T-cell (primary cell): ENCODE results near the gene THADA. TPM values are rescaled to one million over a fixed set of nuclear protein-coding genes. Genes with fewer than 3 reads are reported as not detected.
A peak's percentile ranks its signal among the peaks of the same experiment; 100 is the strongest.

ENCODE experiments used
- ATAC-seq, 4 experiments: fragments of 200-7000 bp in 3 of 4; fragments of 150-1000 bp in 1 of 4; cut with Tn5 transposase; replicated peaks in 1 of 4; 1 replicate in 3 of 4; 2 replicates in 1 of 4; pipeline ENCODE4 v1.10.0; 2021; ENCODE audit warnings: moderate library complexity in 3 of 4, mild to moderate bottlenecking in 2 of 4, moderate number of reproducible peaks in 1 of 4
- CTCF ChIA-PET, 2 donors: fragments of 300-600 bp; sonication (Branson Sonifier 250); formaldehyde crosslinking; loops; one replicate each; lab custom pipeline; 2022; ENCODE audit warnings: antibody characterized with exemption in 2 of 2; lab: Charles Lee
- POLR2A ChIA-PET, 2 donors: fragments of 300-600 bp; sonication (Branson Sonifier 250); formaldehyde crosslinking; loops; one replicate each; lab custom pipeline; 2022; ENCODE audit warnings: antibody characterized with exemption in 2 of 2; lab: Charles Lee
- DNase-seq, 35 experiments: peaks; one replicate each; pipeline versions ENCODE4 v3.0.0 to v3.0.0-alpha.2; 2013 to 2023
- H3K27ac ChIP-seq: one replicate; pipeline ENCODE4 v1.5.1; 2013; ENCODE audit warnings: low read length
- H3K27me3 ChIP-seq, 2 experiments: replicated peaks in 1 of 2; 1 replicate in 1 of 2; 2 replicates in 1 of 2; pipeline versions ENCODE4 v1.6.1 to v1.7.0; 2013; ENCODE audit warnings: low read length in 1 of 2, mixed read lengths in 1 of 2; ENCODE audit not compliant: control insufficient read depth in 2 of 2, insufficient read depth in 2 of 2; ENCODE audit errors: extremely low read depth in 1 of 2
- H3K36me3 ChIP-seq, 2 donors: 1 replicate in 1 of 2; 2 replicates in 1 of 2; pipeline versions ENCODE4 v1.6.1 to v1.7.0; 2013; ENCODE audit warnings: low read length in 1 of 2; ENCODE audit not compliant: control insufficient read depth in 2 of 2, insufficient read depth in 1 of 2; ENCODE audit errors: extremely low read depth in 1 of 2
- H3K4me1 ChIP-seq, 2 experiments: 1 replicate in 1 of 2; 2 replicates in 1 of 2; pipeline versions ENCODE4 v1.6.1 to v1.7.0; 2013; ENCODE audit warnings: low read length in 2 of 2, mixed read lengths in 1 of 2; ENCODE audit not compliant: insufficient read depth in 2 of 2, control insufficient read depth in 1 of 2; ENCODE audit errors: extremely low read depth in 1 of 2
- H3K4me3 ChIP-seq, 2 donors: 1 replicate in 1 of 2; 2 replicates in 1 of 2; pipeline versions ENCODE4 v1.5.1 to v1.7.0; 2013; ENCODE audit warnings: mild to moderate bottlenecking in 2 of 2, low read length in 1 of 2, moderate library complexity in 1 of 2; ENCODE audit not compliant: control insufficient read depth in 1 of 2; ENCODE audit errors: extremely low read depth in 1 of 2
- H3K9me3 ChIP-seq: 2 replicates; pipeline ENCODE4 v1.7.0; 2013
- H3K27ac Mint-ChIP-seq, 2 donors: one replicate each; pipeline ENCODE4 v1.8.0; 2020 to 2021; ENCODE audit warnings: mild to moderate bottlenecking in 2 of 2, mixed read lengths in 2 of 2
- H3K27me3 Mint-ChIP-seq, 2 donors: one replicate each; pipeline ENCODE4 v1.8.0; 2021 to 2022; ENCODE audit warnings: mixed read lengths in 2 of 2
- H3K36me3 Mint-ChIP-seq: one replicate; pipeline ENCODE4 v1.8.0; 2021; ENCODE audit warnings: mixed read lengths
- H3K4me1 Mint-ChIP-seq, 3 donors: one replicate each; pipeline ENCODE4 v1.8.0; 2020 to 2022; ENCODE audit warnings: mixed read lengths in 3 of 3, mild to moderate bottlenecking in 1 of 3
- H3K4me3 Mint-ChIP-seq, 3 donors: one replicate each; pipeline ENCODE4 v1.8.0; 2020 to 2022; ENCODE audit warnings: mild to moderate bottlenecking in 3 of 3, mixed read lengths in 3 of 3, moderate library complexity in 3 of 3
- H3K9me3 Mint-ChIP-seq, 3 donors: one replicate each; pipeline ENCODE4 v1.8.0; 2020 to 2022; ENCODE audit warnings: mixed read lengths in 3 of 3
- WGBS: methylation state at CpG from one replicate; pipeline ENCODE4 v1.1.5; 2013; ENCODE audit warnings: missing lambda C conversion rate; ENCODE audit not compliant: insufficient coverage; 5-methylcytosine and 5-hydroxymethylcytosine counted together
- total RNA-seq, 35 experiments: library from RNA in 6 of 35; stranded (reverse) in 6 of 35; fragments of 120-200 nt in 1 of 35; gene quantifications; one replicate each; pipeline versions ENCODE4 v1.2.1 to v1.2.4 and lab custom pipeline; 2013 to 2026

THADA gene
- total RNA-seq, 5 donors from 2014 or later (not counting 1 experiment from before 2014, with no cell fraction given): 36.4 to 50.5 (median 40.6) TPM

GRCh38 chr2:43311276-43311675, 284.6 kb downstream of the THADA start:
- ATAC-seq: no peak
- H3K27me3 ChIP-seq: no peaks in the 10 kb centered on the region
- peaks cover 0 to under 1% of the 10 kb centered on the region in 2 experiments for H3K4me1 ChIP-seq
- H3K36me3 ChIP-seq: no peaks in the 10 kb centered on the region
- CTCF ChIA-PET: no interaction called here
- peaks cover 4 to 7% (median 5%) of the 10 kb centered on the region in 3 donors for H3K4me1 Mint-ChIP-seq
- H3K27ac Mint-ChIP-seq: no peak overlapping the region
- POLR2A ChIA-PET: no interaction called here
- no peak overlapping the region for H3K4me3 Mint-ChIP-seq
- no peaks in the 10 kb centered on the region for H3K9me3 Mint-ChIP-seq
- H3K4me3 ChIP-seq: no peak overlapping the region
- DNase-seq: no peak
- no peak overlapping the region for H3K27ac ChIP-seq
- H3K9me3 ChIP-seq: no peaks in the 10 kb centered on the region
- H3K27me3 Mint-ChIP-seq: no peaks in the 10 kb centered on the region
- H3K36me3 Mint-ChIP-seq: peaks cover 53% of the 10 kb centered on the region

GRCh38 chr2:43309935-43310334, 285.9 kb downstream of the THADA start:
- POLR2A ChIA-PET: no interaction called here
- WGBS: no CpG with 5 or more reads among the region's 1 CpG
- CTCF ChIA-PET: no interaction called here

GRCh38 chr2:43307973-43308372, 287.9 kb downstream of the THADA start:
- Histone ChIP-seq H3K4me1 (no peaks in the 10 kb centered on the region), H3K36me3 (no peaks in the 10 kb centered on the region), H3K27me3 (no peaks in the 10 kb centered on the region), H3K9me3 (no peaks in the 10 kb centered on the region), H3K4me3 (no peak overlapping the region), H3K27ac (no peak overlapping the region)
- POLR2A ChIA-PET: interaction anchor here in 1 of 2 donors (0.6 kb wide), 1 partner anchor 235 kb away, joined by 8 read pairs; no protein-coding TSS in a partner anchor
- Mint-ChIP-seq H3K4me1 (peaks cover 0 to 7% (median 0%) of the 10 kb centered on the region in 3 donors), H3K4me3 (no peak overlapping the region), H3K27ac (no peak overlapping the region), H3K27me3 (no peaks in the 10 kb centered on the region), H3K36me3 (peaks cover 65% of the 10 kb centered on the region), H3K9me3 (no peaks in the 10 kb centered on the region)
- DNase-seq (no peak), ATAC-seq (no peak)
- CTCF ChIA-PET: no interaction called here
- 100% methylated on average over 1 of the region's 3 CpGs for WGBS

More at GRCh38 chr2:43309935-43310334, 285.9 kb downstream of the THADA start:
- Histone ChIP-seq H3K27me3 (no peaks in the 10 kb centered on the region), H3K27ac (no peak overlapping the region), H3K36me3 (no peaks in the 10 kb centered on the region), H3K4me1 (no peaks in the 10 kb centered on the region), H3K9me3 (no peaks in the 10 kb centered on the region), H3K4me3 (no peak overlapping the region)
- no peak for DNase-seq
- H3K9me3 Mint-ChIP-seq: no peaks in the 10 kb centered on the region
- no peaks in the 10 kb centered on the region for H3K27me3 Mint-ChIP-seq
- no peak overlapping the region for H3K4me3 Mint-ChIP-seq
- H3K27ac Mint-ChIP-seq: no peak overlapping the region
- H3K36me3 Mint-ChIP-seq: peaks cover 54% of the 10 kb centered on the region
- peaks cover 0 to 7% (median 0%) of the 10 kb centered on the region in 3 donors for H3K4me1 Mint-ChIP-seq
- ATAC-seq: no peak

- H3K4me1 Mint-ChIP-seq: peaks cover 0 to 7% (median 0%) of the 10 kb centered on the region in 3 donors
- H3K4me3 Mint-ChIP-seq: no peak overlapping the region
- ChIA-PET CTCF (no interaction called here), POLR2A (no interaction called here)
- 80% methylated on average over 2 of the region's 2 CpGs for WGBS
- ATAC-seq: no peak
- H3K27me3 ChIP-seq: no peaks in the 10 kb centered on the region
- H3K9me3 ChIP-seq: no peaks in the 10 kb centered on the region
- H3K36me3 ChIP-seq: no peaks in the 10 kb centered on the region
- no peaks in the 10 kb centered on the region for H3K4me1 ChIP-seq
- H3K4me3 ChIP-seq: no peak overlapping the region
- H3K9me3 Mint-ChIP-seq: no peaks in the 10 kb centered on the region
- no peak overlapping the region for H3K27ac Mint-ChIP-seq
- DNase-seq: no peak
- H3K27me3 Mint-ChIP-seq: no peaks in the 10 kb centered on the region
- H3K36me3 Mint-ChIP-seq: peaks cover 59% of the 10 kb centered on the region
- H3K27ac ChIP-seq: no peak overlapping the region
Observed at GRCh38 chr2:43307046-43307445, 288.8 kb downstream of the THADA start.

- DNase-seq: no peak
- Mint-ChIP-seq H3K27me3 (no peaks in the 10 kb centered on the region), H3K36me3 (peaks cover 52% of the 10 kb centered on the region), H3K27ac (no peak overlapping the region), H3K4me1 (peaks cover 0 to 7% (median 0%) of the 10 kb centered on the region in 3 donors), H3K9me3 (no peaks in the 10 kb centered on the region), H3K4me3 (no peak overlapping the region)
- ChIA-PET POLR2A (no interaction called here), CTCF (no interaction called here)
- Histone ChIP-seq H3K9me3 (no peaks in the 10 kb centered on the region), H3K36me3 (no peaks in the 10 kb centered on the region), H3K4me1 (no peaks in the 10 kb centered on the region), H3K27me3 (no peaks in the 10 kb centered on the region), H3K4me3 (no peak overlapping the region), H3K27ac (no peak overlapping the region)
- WGBS: 100% methylated on average over 2 of the region's 5 CpGs
- ATAC-seq: no peak
Observed at GRCh38 chr2:43306197-43306596, 289.6 kb downstream of the THADA start.

- Mint-ChIP-seq H3K4me1 (peaks cover 0 to 7% (median 0%) of the 10 kb centered on the region in 3 donors), H3K27ac (no peak overlapping the region), H3K36me3 (peaks cover 45% of the 10 kb centered on the region), H3K9me3 (no peaks in the 10 kb centered on the region), H3K4me3 (no peak overlapping the region), H3K27me3 (no peaks in the 10 kb centered on the region)
- ATAC-seq (no peak), DNase-seq (peak in 1 of 35 experiments; percentile 14)
- H3K4me3 ChIP-seq: no peak overlapping the region
- H3K27me3 ChIP-seq: no peaks in the 10 kb centered on the region
- WGBS: no CpG with 5 or more reads among the region's 2 CpGs
- no peaks in the 10 kb centered on the region for H3K4me1 ChIP-seq
- no peaks in the 10 kb centered on the region for H3K9me3 ChIP-seq
- H3K27ac ChIP-seq: no peak overlapping the region
- no peaks in the 10 kb centered on the region for H3K36me3 ChIP-seq
- CTCF ChIA-PET: no interaction called here
- POLR2A ChIA-PET: no interaction called here
Observed at GRCh38 chr2:43305517-43305916, 290.3 kb downstream of the THADA start.

GRCh38 chr2:43305012-43305411, 290.8 kb downstream of the THADA start:
- H3K4me3 ChIP-seq: no peak overlapping the region
- H3K27ac Mint-ChIP-seq: no peak overlapping the region
- ChIA-PET POLR2A (no interaction called here), CTCF (no interaction called here)
- H3K36me3 ChIP-seq: no peaks in the 10 kb centered on the region
- H3K9me3 Mint-ChIP-seq: no peaks in the 10 kb centered on the region
- no peak overlapping the region for H3K27ac ChIP-seq
- H3K27me3 ChIP-seq: no peaks in the 10 kb centered on the region
- peaks cover 0 to 7% (median 0%) of the 10 kb centered on the region in 3 donors for H3K4me1 Mint-ChIP-seq
- no peaks in the 10 kb centered on the region for H3K27me3 Mint-ChIP-seq
- no peak overlapping the region for H3K4me3 Mint-ChIP-seq
- ATAC-seq (no peak), DNase-seq (no peak)
- no peaks in the 10 kb centered on the region for H3K9me3 ChIP-seq
- H3K4me1 ChIP-seq: no peaks in the 10 kb centered on the region
- H3K36me3 Mint-ChIP-seq: peaks cover 45% of the 10 kb centered on the region
- WGBS: no CpG with 5 or more reads among the region's 2 CpGs
